Measurements from ENCODE around the gene PKMYT1. TPM values are rescaled to one million over a fixed set of nuclear protein-coding genes. Genes with fewer than 3 reads are reported as not detected.

Gene PKMYT1
- total RNA-seq, 1 donor from 2014 or later = 107 TPM

- TF ChIP-seq CTCF (conservative IDR thresholded peaks at IDR 0.05; ENCODE audit: low read depth, low read length) = no peak
Observed at GRCh38 chr16:3017344-3017743, 37.1 kb upstream of the PKMYT1 start.

GRCh38 chr16:3015865-3016521 is 35.7 kb upstream of the PKMYT1 start:
- H3K4me3 ChIP-seq (ENCODE audit: low read depth, low read length) = no peak overlapping the region
- DNase-seq (ENCODE audit: low read depth) = no peak

More at GRCh38 chr16:3017344-3017743, 37.1 kb upstream of the PKMYT1 start:
- H3K4me3 ChIP-seq (ENCODE audit: low read depth, low read length) = no peak overlapping the region
- no peak for DNase-seq (ENCODE audit: low read depth)

GRCh38 chr16:3014971-3015370 is 34.7 kb upstream of the PKMYT1 start:
- TF ChIP-seq CTCF (conservative IDR thresholded peaks at IDR 0.05; ENCODE audit: low read depth, low read length) = no peak
- no peak overlapping the region for H3K4me3 ChIP-seq (ENCODE audit: low read depth, low read length)

More at GRCh38 chr16:3015865-3016521, 35.7 kb upstream of the PKMYT1 start:
- TF ChIP-seq CTCF (conservative IDR thresholded peaks at IDR 0.05; ENCODE audit: low read depth, low read length) = no peak

GRCh38 chr16:3013998-3014690 is 33.9 kb upstream of the PKMYT1 start:
- H3K4me3 ChIP-seq (ENCODE audit: low read depth, low read length) = no peak overlapping the region
- DNase-seq (ENCODE audit: low read depth) = no peak
- TF ChIP-seq CTCF (conservative IDR thresholded peaks at IDR 0.05; ENCODE audit: low read depth, low read length) = no peak

More at GRCh38 chr16:3014971-3015370, 34.7 kb upstream of the PKMYT1 start:
- DNase-seq (ENCODE audit: low read depth) = no peak

- no peak overlapping the region for H3K4me3 ChIP-seq (ENCODE audit: low read depth, low read length)
- TF ChIP-seq CTCF (conservative IDR thresholded peaks at IDR 0.05; ENCODE audit: low read depth, low read length) = no peak
- DNase-seq (ENCODE audit: low read depth) = no peak
Observed at GRCh38 chr16:3013491-3013951, 33.3 kb upstream of the PKMYT1 start.

GRCh38 chr16:3012828-3013420 is 32.7 kb upstream of the PKMYT1 start, which contains the start of gene CLDN9:
CLDN9 (plus strand) TSS chr16:3012923; CDS start chr16:3013363, 440 bp downstream.
- TF ChIP-seq CTCF (conservative IDR thresholded peaks at IDR 0.05; ENCODE audit: low read depth, low read length) = no peak
- DNase-seq (ENCODE audit: low read depth) = no peak
- no peak within 1 kb of the TSS for H3K4me3 ChIP-seq (ENCODE audit: low read depth, low read length)

Measured in epithelial cell of proximal tubule (primary cell).